Renal pelvis (tissue), 4 donors: ENCODE results near the gene ULK4. TPM values are rescaled to one million over a fixed set of nuclear protein-coding genes. Genes with fewer than 3 reads are reported as not detected.
A peak's percentile ranks its signal among the peaks of the same experiment; 100 is the strongest.
"Not testable (repeated sequence)": the region's sequence is repeated elsewhere in the genome, so short reads cannot be mapped to it uniquely, and the experiment has no call there.

Experiments
- DNase-seq: peaks from one replicate; pipeline ENCODE4 v3.0.0-alpha.2; 2013
- polyA plus RNA-seq, 3 donors: library from polyadenylated mRNA; unstranded; fragments of 120-200 nt; gene quantifications; one replicate each; pipeline ENCODE4 v1.2.1, GENCODE V29; 2013; ENCODE audit not compliant: insufficient read length in 3 of 3

Gene ULK4
- polyA plus RNA-seq, 3 donors = 4.9 to 5.6 (median 4.9) TPM

- no peak for DNase-seq
These were observed 513.5 kb downstream of the ULK4 start for GRCh38 chr3:41448396-41448795.

DNA sequence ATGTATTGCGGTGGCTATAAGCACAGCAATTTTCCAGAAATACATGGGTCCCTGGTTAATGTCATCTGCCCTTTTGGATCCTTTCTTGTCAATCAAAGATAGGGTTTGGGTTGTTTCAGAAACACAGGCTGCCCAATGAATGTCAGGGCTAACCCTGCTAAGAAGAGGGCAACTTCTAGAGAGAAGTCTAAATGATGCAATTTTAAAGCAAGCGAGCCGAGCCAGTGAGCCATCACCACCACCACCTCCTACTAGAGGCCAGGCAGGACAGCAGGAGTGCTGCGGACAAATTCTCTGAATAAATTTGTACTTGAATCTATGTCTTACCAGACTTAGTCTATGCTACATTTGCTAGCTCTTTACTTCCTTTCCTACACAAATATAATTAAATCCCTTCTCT lies 514.2 kb downstream of the ULK4 start:
- DNase-seq = no peak

DNA sequence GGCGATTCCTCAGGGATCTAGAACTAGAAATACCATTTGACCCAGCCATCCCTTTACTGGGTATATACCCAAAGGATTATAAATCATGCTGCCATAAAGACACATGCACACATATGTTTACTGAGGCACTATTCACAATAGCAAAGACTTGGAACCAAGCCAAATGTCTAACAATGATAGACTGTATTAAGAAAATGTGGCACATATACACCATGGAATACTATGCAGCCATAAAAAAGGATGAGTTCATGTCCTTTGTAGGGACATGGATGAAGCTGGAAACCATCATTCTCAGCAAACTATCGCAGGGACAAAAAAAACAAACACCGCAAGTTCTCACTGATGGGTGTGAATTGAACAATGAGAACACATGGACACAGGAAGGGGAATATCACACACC lies 515.6 kb downstream of the ULK4 start:
- DNase-seq = not testable (repeated sequence)

DNA sequence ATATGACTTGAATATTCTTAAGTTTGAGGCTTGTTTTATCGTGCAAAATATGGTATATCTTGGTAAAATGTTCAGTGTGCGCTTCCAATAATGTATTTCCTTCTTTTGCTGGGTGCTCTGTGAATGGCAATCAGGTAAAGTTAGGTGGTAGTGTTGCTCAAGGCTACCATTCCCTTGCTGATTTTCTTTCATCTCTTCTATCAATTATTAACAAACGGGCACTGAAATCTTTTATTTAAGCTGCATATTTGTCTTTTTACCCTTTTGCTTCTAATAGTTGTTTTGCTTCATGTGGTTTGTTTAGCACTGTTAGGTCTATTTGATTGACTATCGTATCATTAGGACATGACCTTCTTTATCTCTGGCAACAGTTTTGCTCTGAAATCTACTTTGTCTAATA lies 520.3 kb downstream of the ULK4 start:
- DNase-seq = no peak

DNA sequence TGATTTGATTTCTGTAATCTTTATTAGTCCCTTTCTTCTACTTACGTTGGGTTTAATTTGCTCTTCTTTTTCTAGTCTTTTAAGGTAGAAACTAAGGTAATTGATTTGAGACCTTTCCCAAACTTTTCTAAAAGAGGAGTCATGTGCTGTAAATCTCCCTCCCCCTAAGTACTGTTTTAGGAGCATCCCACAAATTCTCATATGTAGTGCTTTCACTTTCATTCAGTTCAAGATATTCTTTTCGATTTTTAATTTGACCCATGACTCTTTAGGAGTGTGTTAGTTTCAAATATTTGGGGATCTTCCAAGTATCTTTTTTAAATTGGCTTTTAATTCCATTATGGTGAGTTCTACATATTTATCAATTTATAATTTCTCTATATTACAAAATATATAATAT lies 520.8 kb downstream of the ULK4 start:
- no peak for DNase-seq

DNA sequence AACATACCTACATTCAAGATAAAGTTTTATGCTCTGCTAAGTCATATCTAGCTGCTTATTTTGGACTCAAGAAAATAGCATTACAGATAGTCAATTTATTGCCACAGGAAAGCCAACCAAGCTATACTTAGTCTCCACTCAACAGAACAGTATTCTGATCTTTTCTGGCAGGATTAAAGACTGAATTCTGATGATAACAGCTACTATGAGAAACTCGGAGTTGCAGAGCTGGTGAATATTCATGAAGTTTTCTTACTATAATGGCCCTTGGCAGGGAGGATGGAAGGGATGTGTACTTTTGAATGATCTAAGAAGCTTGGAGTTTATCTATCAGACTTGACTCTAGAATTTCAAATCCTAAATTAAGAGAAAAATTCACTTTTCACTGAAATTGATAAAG lies 524.9 kb downstream of the ULK4 start:
- DNase-seq = no peak

- no peak for DNase-seq
These were observed 527.1 kb downstream of the ULK4 start for GRCh38 chr3:41434781-41435180.

DNA sequence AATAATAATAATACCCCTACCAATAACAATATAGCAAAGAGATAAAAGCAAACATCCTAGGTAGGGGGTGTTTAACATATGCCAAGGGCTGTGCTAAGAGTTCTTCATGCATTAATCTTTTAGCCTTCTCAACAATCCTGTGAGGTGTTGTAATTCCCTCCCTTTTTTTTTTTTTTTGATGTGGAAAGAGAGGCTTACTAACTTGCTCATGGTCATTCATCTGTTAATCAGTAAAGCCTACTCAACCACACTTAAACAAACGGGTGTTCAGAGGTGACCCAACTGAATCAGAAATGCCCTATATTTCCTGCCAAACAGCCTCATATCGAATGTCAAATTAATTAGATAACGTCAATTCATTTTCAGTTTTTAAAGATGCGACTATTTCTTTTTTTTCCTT lies 530.5 kb downstream of the ULK4 start:
- no peak for DNase-seq

DNA sequence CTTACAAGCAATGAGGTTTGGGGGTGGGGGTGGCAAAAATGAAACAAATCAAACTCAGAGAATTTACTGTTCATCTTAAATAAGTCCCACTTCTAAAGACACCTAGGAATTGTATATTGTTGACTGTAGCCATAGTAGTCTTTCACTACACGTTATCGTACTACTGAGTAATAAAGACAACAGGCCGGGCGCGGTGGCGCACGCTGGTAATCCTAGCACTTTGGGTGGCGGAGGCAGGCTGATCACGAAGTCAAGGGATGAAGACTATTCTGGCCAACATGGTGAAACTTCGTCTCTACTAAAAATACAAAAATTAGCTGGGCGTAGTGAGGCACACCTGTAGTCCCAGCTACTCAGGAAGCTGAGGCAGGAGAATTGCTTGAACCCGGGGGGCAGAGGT lies 531.0 kb downstream of the ULK4 start:
- no peak for DNase-seq

GRCh38 chr3:41430391-41430790 lies 531.5 kb downstream of the ULK4 start:
- DNase-seq = no peak

- no peak for DNase-seq
These were observed 535.4 kb downstream of the ULK4 start for GRCh38 chr3:41426485-41426884.

- DNase-seq = no peak
These were observed 537.2 kb downstream of the ULK4 start for GRCh38 chr3:41424543-41425300.

DNA sequence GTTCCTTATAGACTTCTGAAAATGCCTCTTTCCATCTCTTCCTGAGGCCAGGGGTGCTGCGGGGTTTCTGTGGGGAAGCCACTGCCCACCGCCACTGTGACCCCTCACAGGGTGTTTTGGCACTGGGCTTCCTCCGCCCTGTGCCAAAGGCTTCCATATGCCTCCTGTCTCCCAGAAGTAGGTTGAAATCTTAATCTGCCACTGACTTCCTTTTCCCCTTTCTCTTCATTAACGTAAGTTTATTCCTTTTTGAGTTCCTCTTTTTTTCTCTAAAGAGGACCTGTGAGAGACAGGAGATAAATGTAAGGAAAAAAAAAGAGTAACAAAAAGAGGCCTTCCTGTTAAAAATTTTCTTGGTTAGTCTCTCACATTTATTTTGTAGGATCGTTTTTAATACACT lies 542.1 kb downstream of the ULK4 start:
- DNase-seq = no peak

DNA sequence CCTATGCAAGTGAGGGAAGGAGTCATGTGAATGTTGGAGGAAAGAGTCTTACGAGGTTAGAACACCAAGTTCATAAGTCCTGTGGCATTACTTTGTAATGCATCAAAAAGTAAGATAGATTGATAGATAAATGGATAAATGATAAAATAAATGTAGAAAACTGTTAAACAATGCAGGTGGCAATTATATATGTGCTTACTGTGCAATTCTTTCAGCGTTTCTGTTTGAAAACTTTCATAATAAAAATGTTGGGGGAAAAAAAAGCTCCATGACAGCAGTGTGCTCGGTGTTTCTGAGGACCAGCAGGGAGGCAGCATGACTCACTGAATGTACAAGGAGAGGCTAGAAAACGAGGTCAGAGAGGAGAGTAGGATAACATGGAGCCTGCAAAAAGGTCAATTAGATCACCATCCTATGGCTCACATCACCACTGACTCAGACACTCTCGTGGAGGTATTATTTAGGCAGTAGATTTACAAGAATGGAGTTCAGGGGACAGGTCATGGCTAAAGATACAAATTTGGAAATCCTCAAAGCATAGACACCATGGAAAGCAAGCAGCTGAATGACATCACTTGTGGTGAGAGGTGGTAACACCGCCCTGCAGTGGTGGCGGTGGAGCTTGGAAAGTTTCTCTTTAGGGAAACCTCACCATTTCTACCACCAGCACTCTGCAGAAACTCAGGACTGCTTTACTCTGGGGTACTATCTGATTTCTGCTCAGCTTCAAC lies 542.8 kb downstream of the ULK4 start:
- no peak for DNase-seq

DNA sequence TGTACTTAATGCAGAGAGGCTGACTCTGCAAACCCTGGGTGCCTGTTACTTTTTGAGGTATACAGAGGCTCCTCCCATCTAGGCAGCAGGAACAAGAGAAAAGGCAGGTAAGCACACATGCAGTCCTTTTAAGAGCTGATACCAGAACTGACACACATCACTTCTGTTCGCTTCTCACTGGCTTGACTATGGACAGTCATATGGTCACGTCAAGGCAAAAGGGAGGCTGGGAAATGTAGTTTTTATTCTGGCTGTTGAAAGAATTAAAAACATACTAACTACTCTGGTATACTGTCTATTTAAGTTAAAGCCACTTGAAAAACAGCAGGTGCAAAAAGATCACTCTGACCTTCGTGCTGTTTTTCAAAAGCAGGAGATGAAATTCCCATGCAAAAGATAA lies 544.3 kb downstream of the ULK4 start:
- no peak for DNase-seq

DNA sequence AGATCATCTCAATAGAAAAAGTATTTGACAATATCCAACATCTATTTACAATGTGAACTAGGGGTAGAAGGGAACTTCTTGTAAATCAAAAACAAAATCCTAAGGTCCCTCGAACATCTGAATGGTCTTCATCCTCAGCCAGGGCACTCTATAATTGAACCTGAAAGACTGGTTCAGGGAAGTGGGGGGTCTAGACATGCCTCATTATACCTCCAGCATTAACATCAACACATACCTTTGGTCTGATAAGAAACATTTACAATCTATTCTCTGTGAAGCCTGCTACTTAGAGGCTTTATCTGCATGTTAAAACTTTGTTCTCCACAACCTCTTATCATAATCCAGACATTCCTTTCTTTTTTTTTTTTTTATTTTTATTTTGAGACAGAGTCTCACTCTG lies 550.8 kb downstream of the ULK4 start:
- no peak for DNase-seq

DNA sequence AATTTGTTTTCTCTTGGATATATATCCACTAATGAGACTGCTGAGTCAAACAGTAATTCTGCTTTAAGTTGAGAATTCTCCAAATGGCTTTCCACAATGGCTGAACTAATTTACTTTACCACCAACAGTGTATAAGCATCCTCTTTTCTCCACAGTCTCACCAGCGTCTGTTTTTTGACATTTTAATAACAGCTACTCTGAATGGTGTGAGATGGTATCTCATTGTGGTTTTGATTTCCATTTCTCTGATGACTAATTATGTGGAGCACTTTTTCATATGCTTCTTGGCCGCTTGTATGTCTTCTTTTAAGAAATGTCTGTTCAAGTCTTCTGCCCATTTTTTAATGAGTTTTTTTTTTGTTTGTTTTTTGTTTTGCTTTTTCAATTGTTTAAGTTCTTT lies 556.4 kb downstream of the ULK4 start:
- DNase-seq = no peak

DNA sequence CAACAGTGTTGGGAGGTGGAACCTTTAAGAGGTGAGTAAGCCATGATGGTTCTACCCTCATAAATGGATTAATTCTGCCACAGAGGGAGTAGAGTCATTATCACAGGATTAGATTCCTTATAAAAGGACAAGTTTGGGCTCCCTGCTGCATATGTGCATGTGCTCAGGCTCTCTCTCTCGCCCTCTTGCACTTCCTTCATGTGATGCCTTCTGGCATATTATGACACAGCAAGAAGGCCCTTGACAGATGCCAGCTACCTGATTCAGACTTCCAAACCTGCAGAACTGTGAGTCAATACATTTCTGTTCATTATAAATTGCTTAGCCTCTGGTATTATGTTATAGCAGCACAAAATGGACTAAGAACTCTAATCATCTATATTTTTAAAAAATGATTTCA lies 557.3 kb downstream of the ULK4 start:
- DNase-seq = no peak

DNA sequence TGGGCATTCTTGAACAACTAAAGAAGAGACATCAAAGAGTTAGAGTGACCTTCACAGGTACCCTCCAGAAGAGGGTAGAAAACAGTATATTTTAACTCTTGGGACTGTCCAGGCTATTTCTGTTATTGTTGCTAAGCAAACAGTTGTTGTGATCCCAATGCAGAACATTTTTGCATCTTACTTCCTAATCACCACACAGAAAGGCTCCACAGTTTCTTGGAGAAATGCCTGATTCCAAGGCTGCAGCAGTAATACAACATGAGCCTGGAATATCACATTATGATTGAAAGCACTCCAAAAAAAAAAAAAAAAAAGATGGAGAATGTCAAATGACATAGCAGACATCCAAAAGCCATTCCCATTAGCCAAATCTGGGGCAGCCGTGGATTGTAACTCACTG lies 567.0 kb downstream of the ULK4 start:
- DNase-seq = no peak

GRCh38 chr3:41370765-41371535 lies 591.0 kb downstream of the ULK4 start:
- DNase-seq = not testable (repeated sequence)

- no peak for DNase-seq
These were observed 591.6 kb downstream of the ULK4 start for GRCh38 chr3:41370307-41370706.

DNA sequence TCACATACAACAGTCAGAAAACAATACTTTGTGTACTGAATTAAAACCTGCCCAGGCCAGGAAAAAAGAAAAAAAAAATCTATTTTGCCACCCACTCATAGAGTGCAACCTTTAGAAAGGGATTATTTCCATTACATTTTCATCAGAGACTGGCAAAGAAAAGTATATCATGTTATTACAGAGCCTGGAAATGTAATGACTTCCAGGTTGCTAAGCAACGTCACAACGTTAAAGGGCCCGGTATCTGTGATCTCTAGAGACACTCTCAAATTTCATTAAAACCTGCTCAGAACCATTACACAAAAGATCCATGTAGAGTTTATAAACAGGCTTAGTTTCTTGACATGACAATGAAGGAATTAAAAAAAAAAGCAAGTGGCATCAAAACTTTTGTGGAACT lies 592.1 kb downstream of the ULK4 start:
- DNase-seq = peak; percentile 42

DNA sequence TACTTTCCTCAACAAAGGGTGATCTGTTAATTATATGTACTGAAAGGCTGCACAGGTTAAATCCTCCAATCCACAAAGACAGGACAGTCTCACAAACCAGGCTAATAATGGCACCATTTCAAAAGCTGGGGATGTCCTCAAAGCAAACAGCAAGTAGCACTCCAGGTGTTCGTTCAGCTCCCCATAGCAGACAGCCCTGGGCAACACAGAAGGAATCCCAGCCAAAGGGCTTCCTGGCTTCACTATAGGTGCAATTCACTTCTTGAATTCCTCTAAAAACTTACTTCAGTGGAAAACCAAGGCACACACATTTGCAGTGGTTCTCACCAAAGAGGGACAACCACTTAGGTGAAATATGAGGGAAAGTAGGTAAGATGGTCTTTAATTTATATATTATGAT lies 595.9 kb downstream of the ULK4 start:
- DNase-seq = no peak
